Activated T-cell treated with anti-CD3 and anti-CD28 coated beads, Interleukin-2, amount 50 U/mL, for 24 hours (primary cell): ENCODE results near the gene HLA-DRA.
"Not testable (repeated sequence)": the region's sequence is repeated elsewhere in the genome, so short reads cannot be mapped to it uniquely, and the experiment has no call there.

Experiments used
- DNase-seq: peaks from one replicate; pipeline ENCODE4 v3.0.0-alpha.2; 2020
- H3K27ac Mint-ChIP-seq: 2 replicates; pipeline ENCODE4 v1.8.0; 2020; ENCODE audit warnings: mild to moderate bottlenecking, mixed read lengths
- H3K27me3 Mint-ChIP-seq: 2 replicates; pipeline ENCODE4 v1.8.0; 2020; ENCODE audit warnings: mixed read lengths
- H3K36me3 Mint-ChIP-seq: 2 replicates; pipeline ENCODE4 v1.8.0; 2020; ENCODE audit warnings: low read depth, mixed read lengths
- H3K4me1 Mint-ChIP-seq: 2 replicates; pipeline ENCODE4 v1.8.0; 2020; ENCODE audit warnings: low read depth, mixed read lengths
- H3K4me3 Mint-ChIP-seq: 2 replicates; pipeline ENCODE4 v1.8.0; 2020; ENCODE audit warnings: mild to moderate bottlenecking, moderate library complexity, mixed read lengths
- H3K9me3 Mint-ChIP-seq: 2 replicates; pipeline ENCODE4 v1.8.0; 2020; ENCODE audit warnings: mixed read lengths

Gene HLA-DRA

GRCh38 chr6:32444433-32444832, 4.7 kb downstream of the HLA-DRA start:
- Mint-ChIP-seq H3K4me1 (peaks cover 13% of the 10 kb centered on the region), H3K27ac (no peak overlapping the region), H3K9me3 (no peaks in the 10 kb centered on the region), H3K36me3 (no peaks in the 10 kb centered on the region), H3K4me3 (no peak overlapping the region), H3K27me3 (peaks cover 24% of the 10 kb centered on the region)
- DNase-seq: no peak

GRCh38 chr6:32445321-32445854, 5.7 kb downstream of the HLA-DRA start:
- DNase-seq: no peak
- Mint-ChIP-seq H3K4me3 (no peak overlapping the region), H3K4me1 (peaks cover 5% of the 10 kb centered on the region), H3K27ac (no peak overlapping the region), H3K36me3 (no peaks in the 10 kb centered on the region), H3K9me3 (no peaks in the 10 kb centered on the region), H3K27me3 (peaks cover 24% of the 10 kb centered on the region)

GRCh38 chr6:32447932-32448331, 8.2 kb downstream of the HLA-DRA start:
- Mint-ChIP-seq H3K4me1 (peaks cover 5% of the 10 kb centered on the region), H3K4me3 (no peak overlapping the region), H3K9me3 (peaks cover 8% of the 10 kb centered on the region), H3K27ac (no peak overlapping the region), H3K27me3 (peaks cover 38% of the 10 kb centered on the region), H3K36me3 (no peaks in the 10 kb centered on the region)
- no peak for DNase-seq

- Mint-ChIP-seq H3K4me3 (no peak overlapping the region), H3K27ac (no peak overlapping the region), H3K27me3 (peaks cover 49% of the 10 kb centered on the region), H3K9me3 (peaks cover 8% of the 10 kb centered on the region), H3K4me1 (peaks cover 5% of the 10 kb centered on the region), H3K36me3 (no peaks in the 10 kb centered on the region)
- no peak for DNase-seq
Measured at GRCh38 chr6:32449088-32449736, 9.5 kb downstream of the HLA-DRA start.

GRCh38 chr6:32457054-32457453, 17.4 kb downstream of the HLA-DRA start:
- no peak for DNase-seq
- H3K27me3 Mint-ChIP-seq: peaks cover 78% of the 10 kb centered on the region
- H3K4me3 Mint-ChIP-seq: no peak overlapping the region
- no peaks in the 10 kb centered on the region for H3K36me3 Mint-ChIP-seq
- peaks cover 9% of the 10 kb centered on the region for H3K9me3 Mint-ChIP-seq
- no peak overlapping the region for H3K27ac Mint-ChIP-seq
- H3K4me1 Mint-ChIP-seq: peaks cover 14% of the 10 kb centered on the region

GRCh38 chr6:32459781-32460424, 20.2 kb downstream of the HLA-DRA start:
- Mint-ChIP-seq H3K4me3 (peak overlapping the region; percentile 57), H3K27me3 (peaks cover 65% of the 10 kb centered on the region), H3K36me3 (no peaks in the 10 kb centered on the region), H3K27ac (no peak overlapping the region), H3K4me1 (peaks cover 24% of the 10 kb centered on the region), H3K9me3 (peaks cover 1% of the 10 kb centered on the region)
- DNase-seq: no peak

- H3K27me3 Mint-ChIP-seq: peaks cover 66% of the 10 kb centered on the region
- H3K27ac Mint-ChIP-seq: no peak overlapping the region
- no peak overlapping the region for H3K4me3 Mint-ChIP-seq
- H3K4me1 Mint-ChIP-seq: peaks cover 24% of the 10 kb centered on the region
- no peak for DNase-seq
- peaks cover 7% of the 10 kb centered on the region for H3K9me3 Mint-ChIP-seq
- H3K36me3 Mint-ChIP-seq: peaks cover 2% of the 10 kb centered on the region
Measured at GRCh38 chr6:32460528-32460927, 20.8 kb downstream of the HLA-DRA start.

GRCh38 chr6:32461493-32461892, 21.8 kb downstream of the HLA-DRA start:
- H3K9me3 Mint-ChIP-seq: peaks cover 12% of the 10 kb centered on the region
- no peak overlapping the region for H3K27ac Mint-ChIP-seq
- peaks cover 60% of the 10 kb centered on the region for H3K27me3 Mint-ChIP-seq
- peaks cover 24% of the 10 kb centered on the region for H3K4me1 Mint-ChIP-seq
- H3K36me3 Mint-ChIP-seq: peaks cover 2% of the 10 kb centered on the region
- no peak overlapping the region for H3K4me3 Mint-ChIP-seq
- no peak for DNase-seq

- Mint-ChIP-seq H3K9me3 (peaks cover 16% of the 10 kb centered on the region), H3K4me1 (peaks cover 24% of the 10 kb centered on the region), H3K36me3 (peaks cover 2% of the 10 kb centered on the region), H3K27me3 (peaks cover 51% of the 10 kb centered on the region), H3K4me3 (no peak overlapping the region), H3K27ac (peak overlapping the region; percentile 9)
- DNase-seq: peak; percentile 45
Measured at GRCh38 chr6:32462609-32463008, 22.9 kb downstream of the HLA-DRA start.

- DNase-seq, H3K27ac Mint-ChIP-seq, H3K36me3 Mint-ChIP-seq, H3K4me1 Mint-ChIP-seq, H3K4me3 Mint-ChIP-seq: not testable (repeated sequence)
- Mint-ChIP-seq H3K9me3 (peaks cover 16% of the 10 kb centered on the region), H3K27me3 (peaks cover 25% of the 10 kb centered on the region)
Measured at GRCh38 chr6:32467743-32468503, 28.2 kb downstream of the HLA-DRA start.

GRCh38 chr6:32472781-32473375, 33.2 kb downstream of the HLA-DRA start:
- H3K27ac Mint-ChIP-seq: no peak overlapping the region
- H3K9me3 Mint-ChIP-seq: no peaks in the 10 kb centered on the region
- peaks cover 27% of the 10 kb centered on the region for H3K27me3 Mint-ChIP-seq
- no peaks in the 10 kb centered on the region for H3K36me3 Mint-ChIP-seq
- DNase-seq: no peak
- H3K4me3 Mint-ChIP-seq: no peak overlapping the region
- H3K4me1 Mint-ChIP-seq: peaks cover 2% of the 10 kb centered on the region

GRCh38 chr6:32473376-32474348, 34.0 kb downstream of the HLA-DRA start:
- peaks cover 27% of the 10 kb centered on the region for H3K27me3 Mint-ChIP-seq
- H3K4me1 Mint-ChIP-seq, H3K36me3 Mint-ChIP-seq, H3K27ac Mint-ChIP-seq, H3K4me3 Mint-ChIP-seq, H3K9me3 Mint-ChIP-seq, DNase-seq: not testable (repeated sequence)

GRCh38 chr6:32475392-32476206, 35.9 kb downstream of the HLA-DRA start:
- peaks cover 2% of the 10 kb centered on the region for H3K4me1 Mint-ChIP-seq
- no peak overlapping the region for H3K4me3 Mint-ChIP-seq
- no peaks in the 10 kb centered on the region for H3K9me3 Mint-ChIP-seq
- DNase-seq: no peak
- H3K27ac Mint-ChIP-seq: no peak overlapping the region
- peaks cover 30% of the 10 kb centered on the region for H3K27me3 Mint-ChIP-seq
- no peaks in the 10 kb centered on the region for H3K36me3 Mint-ChIP-seq
